RPMI7951 (cell line): ENCODE results near the gene ESYT1. TPM values are rescaled to one million over a fixed set of nuclear protein-coding genes. Genes with fewer than 3 reads are reported as not detected.

Source experiments
- DNase-seq: peaks from one replicate; pipeline ENCODE4 v3.0.0-alpha.2; 2012; ENCODE audit warnings: low read depth
- total RNA-seq: library from RNA; depleted of rRNA; stranded (reverse); fragments of >200 nt; shearing (Covaris generic); gene quantifications from 2 replicates; pipeline ENCODE4 v1.2.3, GENCODE V29; 2014; rRNA removed

Gene ESYT1
- total RNA-seq, 1 experiment from 2014 or later: 193 TPM

DNA sequence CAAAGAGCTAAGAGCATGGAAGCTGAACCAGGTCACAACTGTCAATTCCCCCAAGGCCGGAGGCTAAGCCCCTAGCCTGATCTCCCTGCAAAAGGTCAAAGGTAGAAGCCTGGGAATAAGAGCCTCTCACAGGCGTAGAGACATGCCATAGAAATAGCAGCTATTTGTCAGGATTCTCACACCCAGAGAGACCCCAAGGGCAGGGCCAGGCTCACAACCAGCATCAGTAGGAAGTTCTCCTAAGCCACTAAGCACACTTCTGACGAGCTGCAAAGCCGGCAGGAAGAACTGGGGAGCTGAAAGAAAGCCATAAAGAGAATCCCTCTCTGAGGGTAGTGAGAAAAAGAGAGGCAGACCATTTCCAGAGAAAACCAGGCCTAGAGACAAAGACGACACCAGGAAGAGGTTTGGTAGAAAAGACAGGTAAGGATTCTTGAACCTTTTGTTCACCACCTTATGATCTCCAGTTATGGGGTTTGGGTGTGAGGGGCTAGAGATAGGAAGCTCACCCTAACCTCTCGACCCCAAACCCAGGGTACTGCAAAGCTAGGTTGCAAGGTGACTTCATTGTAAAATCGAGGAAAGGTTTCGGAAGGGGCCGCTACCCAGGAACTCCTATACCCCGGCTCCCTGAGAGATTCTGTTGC, 60.2 kb downstream of the ESYT1 start:
- DNase-seq: no peak

DNA sequence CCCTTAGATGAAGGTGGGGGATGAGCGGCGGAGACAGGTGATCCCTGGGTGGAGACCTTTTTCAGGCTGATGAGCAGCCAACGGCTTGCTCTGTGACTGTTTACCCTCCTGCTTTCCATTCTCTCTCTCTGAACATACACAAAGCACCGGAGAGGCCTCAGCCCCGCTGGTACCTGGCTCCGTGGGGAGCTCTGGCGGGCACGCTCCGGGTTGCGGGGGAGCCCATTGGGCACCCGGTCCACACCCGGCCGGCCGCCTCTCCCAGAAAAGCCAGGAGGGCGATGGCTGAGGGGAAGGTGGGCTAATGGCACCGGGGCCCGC, 60.7 kb downstream of the ESYT1 start:
- no peak for DNase-seq

DNA sequence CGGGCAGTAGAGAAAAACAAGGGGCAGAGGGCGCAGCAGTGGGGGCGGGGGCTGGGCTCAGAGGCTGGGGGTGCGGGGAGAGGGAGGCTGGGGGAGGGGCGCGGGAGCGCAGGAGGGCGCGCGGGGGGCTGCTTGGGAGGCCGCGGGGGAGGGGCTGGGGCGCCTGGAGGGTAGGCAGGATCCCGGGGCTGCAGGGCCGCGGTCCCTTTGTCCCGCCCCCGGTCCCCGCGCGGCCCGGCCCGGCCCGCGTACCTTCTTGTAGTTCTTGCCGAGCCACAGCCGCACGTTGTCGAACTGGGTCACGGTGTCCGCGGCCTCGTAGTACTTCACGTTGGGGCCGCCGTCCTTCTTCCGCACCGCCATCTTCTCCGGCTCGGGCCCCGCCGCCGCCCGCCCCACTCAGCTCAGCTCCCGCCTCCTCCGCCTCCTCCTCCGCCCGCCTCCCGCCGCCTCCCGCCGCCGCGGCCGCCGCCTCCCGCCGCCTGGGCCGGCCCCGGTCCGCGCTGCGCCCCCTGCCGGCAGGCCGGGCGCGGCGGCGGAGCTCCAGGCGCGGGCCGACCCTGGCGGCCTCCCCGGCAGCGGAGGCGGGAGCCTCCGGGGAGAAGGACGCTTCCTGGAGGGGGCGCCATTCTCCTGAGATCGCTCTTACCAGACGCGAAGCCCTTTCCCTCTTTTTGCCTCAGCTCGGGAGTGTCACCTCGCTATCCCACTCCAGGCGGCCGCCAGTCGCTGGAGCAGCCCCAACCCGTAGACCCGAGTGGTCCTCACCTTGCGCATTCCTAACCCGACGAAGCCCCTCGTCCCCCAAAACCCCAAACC, 61.2 kb downstream of the ESYT1 start, which contains the start of gene SMARCC2:
Gene SMARCC2 (minus strand): TSS at position 385 of the 819 bp plus-strand sequence. CDS start 22 bp downstream, at position 363.
- peak; percentile 75 for DNase-seq

DNA sequence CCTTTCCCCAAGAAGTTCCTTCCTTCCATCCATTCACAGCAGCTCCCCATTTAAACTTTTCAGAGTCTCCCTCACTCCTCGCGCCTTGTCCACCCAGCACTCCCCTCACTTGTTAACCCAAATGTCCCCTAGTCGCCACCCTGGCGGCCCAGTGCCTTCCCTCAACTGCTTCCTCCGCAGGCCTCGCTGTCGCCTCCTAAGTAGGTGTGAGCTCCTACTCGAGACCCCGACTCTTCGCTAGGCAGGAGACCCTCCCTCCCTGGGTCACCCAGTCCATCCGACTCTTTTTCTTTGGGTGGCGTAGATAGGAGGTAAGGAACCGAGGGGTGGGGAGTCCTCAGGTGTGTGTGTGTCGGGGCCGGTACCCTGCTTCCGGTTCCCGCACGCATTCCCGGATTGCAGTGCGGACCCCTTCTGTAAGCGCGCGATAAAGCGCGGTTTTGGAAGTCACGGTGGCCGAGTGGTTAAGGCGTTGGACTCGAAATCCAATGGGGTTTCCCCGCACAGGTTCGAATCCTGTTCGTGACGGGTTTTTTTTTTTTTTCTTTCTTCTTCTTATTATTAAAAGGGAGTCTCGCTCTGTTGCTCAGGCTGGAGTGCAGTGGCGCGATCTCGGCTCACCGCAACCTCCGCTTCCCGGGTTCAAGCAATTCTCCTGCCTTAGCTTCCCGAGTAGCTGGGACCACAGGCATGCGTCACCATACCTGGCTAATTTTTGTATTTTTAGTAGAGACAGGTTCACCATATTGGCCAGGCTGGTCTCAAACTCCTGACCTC, 62.0 kb downstream of the ESYT1 start:
- DNase-seq: peak; percentile 70

DNA sequence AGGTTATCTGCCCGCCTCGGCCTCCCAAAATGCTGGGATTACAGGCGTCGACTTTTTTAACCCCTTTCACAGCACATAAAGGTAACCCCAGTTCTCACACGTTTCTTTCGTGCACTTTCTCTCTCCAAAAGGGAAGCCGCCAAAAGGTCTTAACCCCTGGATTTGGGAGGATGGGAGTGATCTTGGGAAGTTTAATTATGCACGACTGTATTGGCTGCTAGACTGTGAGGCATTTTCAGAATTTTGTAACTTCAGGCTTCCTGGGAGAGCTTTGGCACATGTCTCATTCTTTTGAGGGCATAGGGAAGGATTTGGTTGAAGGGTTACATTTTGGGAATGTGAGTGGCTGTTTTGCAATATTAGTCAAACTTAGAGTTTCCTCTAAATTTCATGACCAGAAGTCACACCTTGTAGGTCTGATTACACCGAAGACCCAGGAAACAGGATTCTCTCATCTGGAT, 62.7 kb downstream of the ESYT1 start:
- no peak for DNase-seq

DNA sequence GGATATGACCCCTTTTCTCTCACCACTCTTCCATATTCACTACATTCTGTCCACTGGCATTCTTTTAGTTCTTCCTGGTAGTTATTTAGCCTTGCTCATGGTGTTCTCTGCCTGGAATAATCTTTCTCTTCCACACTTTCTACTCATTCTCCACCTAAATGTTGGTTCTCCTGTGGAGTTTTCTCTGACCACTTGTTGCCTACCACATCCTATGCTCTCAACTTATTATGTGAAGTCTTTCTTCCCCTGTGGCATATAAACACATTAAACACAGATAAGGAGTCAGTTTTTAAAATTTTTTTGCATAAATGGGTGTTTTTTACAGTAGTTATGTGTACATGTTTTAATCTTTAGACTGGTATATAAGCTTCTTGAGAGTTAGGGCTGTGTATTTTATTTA, 64.5 kb downstream of the ESYT1 start:
- no peak for DNase-seq

DNA sequence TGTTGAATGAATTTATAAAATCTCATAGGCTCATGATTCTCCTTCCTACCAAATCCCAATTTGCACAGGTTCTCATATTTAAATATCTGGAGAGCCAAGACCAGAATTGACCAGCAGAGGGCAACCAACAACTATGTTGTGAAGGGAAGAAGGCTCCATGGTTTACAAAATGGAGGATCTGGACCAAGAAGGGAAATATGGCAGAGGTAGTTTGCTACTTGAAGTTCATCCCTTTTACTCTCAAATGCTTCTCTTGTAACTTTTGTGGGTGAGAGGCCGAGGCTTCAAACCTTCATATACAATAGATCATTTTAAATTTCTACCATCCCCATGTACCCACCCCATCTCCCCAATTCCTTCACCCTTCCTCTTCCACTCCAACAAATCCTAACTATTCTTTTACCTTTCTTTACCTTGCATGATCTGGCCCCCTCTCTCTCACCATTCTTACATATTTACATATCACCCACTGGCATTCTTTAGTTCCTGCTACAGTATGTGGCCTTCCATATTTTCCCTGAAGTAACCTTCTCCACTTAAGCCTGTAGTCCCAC, 65.0 kb downstream of the ESYT1 start:
- peak; percentile 76 for DNase-seq

Other genes starting within 250 kb of the ESYT1 start
- gene PYM1, start 200.4 kb upstream of the ESYT1 start, total RNA-seq: 21.7 and 22.0 TPM in 2 replicates
- 16.9 and 23.6 TPM in 2 replicates for gene DGKA, start 197.1 kb upstream of the ESYT1 start, total RNA-seq
- gene PMEL, start 162.2 kb upstream of the ESYT1 start, total RNA-seq: 0.84 and 1.1 TPM in 2 replicates
- gene CDK2, start 161.4 kb upstream of the ESYT1 start, total RNA-seq: 54.7 and 85.4 TPM in 2 replicates
- gene RAB5B, start 154.2 kb upstream of the ESYT1 start, total RNA-seq: 39.2 and 45.1 TPM in 2 replicates
- gene SUOX, start 131.0 kb upstream of the ESYT1 start, total RNA-seq: 10.7 and 13.6 TPM in 2 replicates
- gene IKZF4, start 107.2 kb upstream of the ESYT1 start, total RNA-seq: 0.78 and 1.8 TPM in 2 replicates
- 1,489 and 2,299 TPM in 2 replicates for gene RPS26, start 86.3 kb upstream of the ESYT1 start, total RNA-seq
- 3.0 and 5.4 TPM in 2 replicates for gene ERBB3, start 48.1 kb upstream of the ESYT1 start, total RNA-seq
- 184 and 190 TPM in 2 replicates for gene PA2G4, start 23.7 kb upstream of the ESYT1 start, total RNA-seq
- 2,792 and 3,380 TPM in 2 replicates for gene RPL41, start 11.6 kb upstream of the ESYT1 start, total RNA-seq
- 3.1 and 3.3 TPM in 2 replicates for gene ZC3H10, start 10.0 kb upstream of the ESYT1 start, total RNA-seq
- gene MYL6B, start 24.3 kb downstream of the ESYT1 start, total RNA-seq: 62.7 and 64.5 TPM in 2 replicates
- gene MYL6, start 30.1 kb downstream of the ESYT1 start, total RNA-seq: 3,182 and 3,310 TPM in 2 replicates
- 29.8 and 35.7 TPM in 2 replicates for gene SMARCC2, start 61.2 kb downstream of the ESYT1 start, total RNA-seq
- 31.4 and 37.7 TPM in 2 replicates for gene RNF41, start 93.7 kb downstream of the ESYT1 start, total RNA-seq
- 68.1 and 72.1 TPM in 2 replicates for gene NABP2, start 96.1 kb downstream of the ESYT1 start, total RNA-seq
- 0.36 TPM in 1 of 2 replicates, not detected in the other for gene SLC39A5, start 101.8 kb downstream of the ESYT1 start, total RNA-seq
- 8.7 and 10.6 TPM in 2 replicates for gene ANKRD52, start 130.1 kb downstream of the ESYT1 start, total RNA-seq
- 7.6 and 10.1 TPM in 2 replicates for gene COQ10A, start 138.7 kb downstream of the ESYT1 start, total RNA-seq
- gene CS, start 172.1 kb downstream of the ESYT1 start, total RNA-seq: 89.0 and 110 TPM in 2 replicates
- 102 and 114 TPM in 2 replicates for gene CNPY2, start 187.7 kb downstream of the ESYT1 start, total RNA-seq
- 23.7 and 24.0 TPM in 2 replicates for gene PAN2, start 205.7 kb downstream of the ESYT1 start, total RNA-seq
- 0.36 and 1.3 TPM in 2 replicates for gene IL23A, start 210.6 kb downstream of the ESYT1 start, total RNA-seq
- 56.0 and 65.0 TPM in 2 replicates for gene STAT2, start 231.8 kb downstream of the ESYT1 start, total RNA-seq
- gene APOF, start 234.6 kb downstream of the ESYT1 start, total RNA-seq: not detected in 2 replicates